Liver (tissue), 9 donors: ENCODE results near the gene BRINP1. TPM values are rescaled to one million over a fixed set of nuclear protein-coding genes. Genes with fewer than 3 reads are reported as not detected.

Experiments
- DNase-seq: peaks from one replicate; pipeline ENCODE4 v3.0.0-alpha.2; 2017; ENCODE audit warnings: low spot score
- H3K27ac ChIP-seq, 2 donors: one replicate each; pipeline ENCODE4 v1.7.0; 2013; ENCODE audit warnings: inconsistent platforms in 2 of 2, low read length in 2 of 2, control low read depth in 1 of 2, low read depth in 1 of 2, mild to moderate bottlenecking in 1 of 2
- H3K27me3 ChIP-seq, 4 donors: one replicate each; pipeline versions ENCODE4 v1.6.1 to v1.7.0; 2013; ENCODE audit warnings: low read length in 3 of 4, inconsistent platforms in 1 of 4, mild to moderate bottlenecking in 1 of 4, moderate library complexity in 1 of 4; ENCODE audit not compliant: control insufficient read depth in 4 of 4, insufficient read depth in 4 of 4
- H3K36me3 ChIP-seq, 4 donors: one replicate each; pipeline versions ENCODE4 v1.6.1 to v1.7.0; 2013; ENCODE audit warnings: low read length in 3 of 4, mild to moderate bottlenecking in 3 of 4, low read depth in 1 of 4, moderate library complexity in 1 of 4; ENCODE audit not compliant: control insufficient read depth in 4 of 4, insufficient read depth in 3 of 4
- H3K4me1 ChIP-seq, 4 donors: one replicate each; pipeline versions ENCODE4 v1.6.1 to v1.7.0; 2013; ENCODE audit warnings: low read length in 3 of 4, mild to moderate bottlenecking in 3 of 4, moderate library complexity in 1 of 4; ENCODE audit not compliant: control insufficient read depth in 4 of 4, insufficient read depth in 4 of 4
- H3K4me3 ChIP-seq, 3 donors: one replicate each; pipeline versions ENCODE4 v1.6.1 to v1.7.0; 2013; ENCODE audit warnings: low read length in 3 of 3, control low read depth in 1 of 3, low read depth in 1 of 3, mild to moderate bottlenecking in 1 of 3
- H3K9ac ChIP-seq, 2 donors: one replicate each; pipeline ENCODE4 v1.7.0; 2013; ENCODE audit warnings: low read length in 2 of 2, mild to moderate bottlenecking in 2 of 2, moderate library complexity in 2 of 2, control low read depth in 1 of 2, low read depth in 1 of 2
- H3K9me3 ChIP-seq, 4 donors: one replicate each; pipeline versions ENCODE4 v1.6.1 to v1.7.0; 2013; ENCODE audit warnings: low read length in 3 of 4; ENCODE audit not compliant: control insufficient read depth in 4 of 4
- ATF3 ChIP-seq: IDR thresholded peaks from 2 replicates; pipeline ENCODE4 v1.6.1; 2016; ENCODE audit warnings: antibody characterized with exemption
- CTCF ChIP-seq: fragments of 150-350 bp; IDR thresholded peaks from 2 replicates; pipeline ENCODE4 v1.5.1; 2017; ENCODE audit warnings: improper control_type of control experiment, low read depth, low read length; ENCODE audit not compliant: missing input control
- EGR1 ChIP-seq, 2 donors: IDR thresholded peaks; 2 replicates each; pipeline ENCODE4 v1.6.1; 2016 to 2018; ENCODE audit warnings: antibody characterized with exemption in 2 of 2, low read depth in 2 of 2
- FOXA1 ChIP-seq: IDR thresholded peaks from 2 replicates; pipeline ENCODE4 v1.6.1; 2016; ENCODE audit warnings: antibody characterized with exemption
- FOXA2 ChIP-seq: IDR thresholded peaks from 2 replicates; pipeline ENCODE4 v1.6.1; 2016; ENCODE audit warnings: antibody characterized with exemption
- GABPA ChIP-seq, 2 donors: IDR thresholded peaks in 1 of 2; conservative IDR thresholded peaks in 1 of 2; 2 replicates each; pipeline ENCODE4 v1.6.1; 2016; ENCODE audit warnings: antibody characterized with exemption in 2 of 2, mild to moderate bottlenecking in 1 of 2, moderate library complexity in 1 of 2
- HNF4A ChIP-seq, 2 donors: conservative IDR thresholded peaks; 2 replicates each; pipeline ENCODE4 v1.6.1; 2016; ENCODE audit warnings: antibody characterized with exemption in 2 of 2, mild to moderate bottlenecking in 2 of 2
- HNF4G ChIP-seq: IDR thresholded peaks from 2 replicates; pipeline ENCODE4 v1.6.1; 2016; ENCODE audit warnings: antibody characterized with exemption
- MAX ChIP-seq: IDR thresholded peaks from 2 replicates; pipeline ENCODE4 v1.6.1; 2016; ENCODE audit warnings: antibody characterized with exemption
- NR2F2 ChIP-seq: IDR thresholded peaks from 2 replicates; pipeline ENCODE4 v1.6.1; 2016; ENCODE audit warnings: antibody characterized with exemption
- RAD21 ChIP-seq, 2 donors: IDR thresholded peaks; 2 replicates each; pipeline ENCODE4 v1.6.1; 2016; ENCODE audit warnings: antibody characterized with exemption in 2 of 2, mild to moderate bottlenecking in 2 of 2
- REST ChIP-seq: IDR thresholded peaks from 2 replicates; pipeline ENCODE4 v1.6.1; 2016; ENCODE audit warnings: antibody characterized with exemption, mild to moderate bottlenecking
- RXRA ChIP-seq, 2 donors: IDR thresholded peaks; 2 replicates each; pipeline ENCODE4 v1.6.1; 2017 to 2018; ENCODE audit warnings: antibody characterized with exemption in 2 of 2, mild to moderate bottlenecking in 1 of 2
- TAF1 ChIP-seq: conservative IDR thresholded peaks from 2 replicates; pipeline ENCODE4 v1.6.1; 2016; ENCODE audit warnings: antibody characterized with exemption, mild to moderate bottlenecking
- ZBTB33 ChIP-seq: IDR thresholded peaks from 2 replicates; pipeline ENCODE4 v1.6.1; 2016; ENCODE audit warnings: antibody characterized with exemption
- WGBS: extraction: QIAGEN DNeasy Blood & Tissue Kit; methylation state at CpG from one replicate; pipeline ENCODE4 v1.1.7; 2013; 5-methylcytosine and 5-hydroxymethylcytosine counted together
- polyA plus RNA-seq, 2 donors: library from polyadenylated mRNA; stranded (reverse) in 1 of 2; unstranded in 1 of 2; fragments of 200-250 nt in 1 of 2; fragments of >200 nt in 1 of 2; fragmentation: Nextera tagmentation in 1 of 2; extraction: Ambion mirVana in 1 of 2; gene quantifications; one replicate each; pipeline versions ENCODE4 v1.2.1 to v1.2.3, GENCODE V29; 2013 to 2015
- total RNA-seq, 2 donors: library from RNA; depleted of rRNA; stranded (reverse); fragments of >200 nt; gene quantifications; one replicate each; pipeline ENCODE4 v1.2.3, GENCODE V29; 2014
- donor health status: healthy.
- donor health status: healthy.
- donor health status: healthy.
- donor health status: healthy.
- donor health status: healthy.

BRINP1 gene
- total and polyA plus RNA-seq, 4 donors = under 0.01 to 0.43 (median 0.18) TPM

- H3K4me1 ChIP-seq = no peaks in the 10 kb centered on the region
- no peaks in the 10 kb centered on the region for H3K9me3 ChIP-seq
- no peaks in the 10 kb centered on the region for H3K36me3 ChIP-seq
- no peak overlapping the region for H3K4me3 ChIP-seq
- no peak overlapping the region for H3K27ac ChIP-seq
- no peak overlapping the region for H3K9ac ChIP-seq
- WGBS = 31% methylated on average over 3 of the region's 3 CpGs
- TF ChIP-seq EGR1 (IDR thresholded peaks at IDR 0.05; ENCODE audit: low read depth in 2 of 2) = no peak
- peak; percentile 18 for TF ChIP-seq CTCF
- peak; percentile 45 to 69 for TF ChIP-seq RAD21 (IDR thresholded peaks at IDR 0.05)
- H3K27me3 ChIP-seq = peaks cover 0 to 12% (median 0%) of the 10 kb centered on the region in 4 donors
- DNase-seq = no peak
Observed at GRCh38 chr9:119375892-119376291, 6.7 kb upstream of the BRINP1 start.

- H3K4me3 ChIP-seq = no peak overlapping the region
- no peaks in the 10 kb centered on the region for H3K9me3 ChIP-seq
- peaks cover 0 to 13% (median 3%) of the 10 kb centered on the region in 4 donors for H3K27me3 ChIP-seq
- peaks cover 0 to 5% (median 4%) of the 10 kb centered on the region in 4 donors for H3K4me1 ChIP-seq
- H3K36me3 ChIP-seq = no peaks in the 10 kb centered on the region
- no peak for TF ChIP-seq HNF4A (conservative IDR thresholded peaks at IDR 0.05)
- no peak for TF ChIP-seq REST
- TF ChIP-seq FOXA1 = no peak
- no peak for TF ChIP-seq EGR1 (IDR thresholded peaks at IDR 0.05; ENCODE audit: low read depth in 2 of 2)
- no peak for TF ChIP-seq RXRA (IDR thresholded peaks at IDR 0.05)
- no peak for TF ChIP-seq ATF3
- TF ChIP-seq ZBTB33 = no peak
- no peak for TF ChIP-seq FOXA2
- no peak for TF ChIP-seq RAD21 (IDR thresholded peaks at IDR 0.05)
- no peak for TF ChIP-seq NR2F2
- no peak for TF ChIP-seq TAF1
- no peak for TF ChIP-seq GABPA (IDR thresholded peaks at IDR 0.05 in 1 of 2, conservative IDR thresholded peaks at IDR 0.05 in 1 of 2)
- no peak for TF ChIP-seq HNF4G
- no peak for TF ChIP-seq MAX
- 87% methylated on average over 2 of the region's 2 CpGs for WGBS
- DNase-seq = no peak
- H3K27ac ChIP-seq = no peak overlapping the region
- no peak overlapping the region for H3K9ac ChIP-seq
Observed at GRCh38 chr9:119372951-119373350, 3.7 kb upstream of the BRINP1 start.
